HG03196 (cell line): ENCODE measurements around the gene UPK3A.

Experiments used
- ATAC-seq: cut with Tn5 transposase; IDR thresholded peaks from one replicate; pipeline ENCODE4 v1.9.1; 2021; ENCODE audit not compliant: unreplicated experiment

The UPK3A gene

GRCh38 chr22:45284705-45285262 lies at the start of gene UPK3A:
TSS of gene UPK3A (plus strand) at chr22:45284949. CDS start at chr22:45285014, 65 bp downstream.
- no peak for ATAC-seq

GRCh38 chr22:45235101-45235777 lies 49.5 kb upstream of the UPK3A start:
- peak; percentile 63 for ATAC-seq

- peak; percentile 4 for ATAC-seq
Observed at GRCh38 chr22:45235851-45236342, 48.9 kb upstream of the UPK3A start.

GRCh38 chr22:45237065-45237990 lies 47.4 kb upstream of the UPK3A start:
- ATAC-seq: no peak

GRCh38 chr22:45238076-45238956 lies 46.4 kb upstream of the UPK3A start:
- no peak for ATAC-seq

GRCh38 chr22:45238957-45239680 lies 45.6 kb upstream of the UPK3A start:
- ATAC-seq: no peak

GRCh38 chr22:45239681-45240051 lies 45.1 kb upstream of the UPK3A start:
- no peak for ATAC-seq

- ATAC-seq: no peak
Observed at GRCh38 chr22:45240104-45240809, 44.5 kb upstream of the UPK3A start.

- ATAC-seq: peak; percentile 34
Observed at GRCh38 chr22:45240810-45241631, 43.7 kb upstream of the UPK3A start, which contains the start of gene KIAA0930. TSS of gene KIAA0930 (minus strand) at chr22:45240894. CDS start at chr22:45240703, 191 bp downstream.

GRCh38 chr22:45242778-45243191 lies 42.0 kb upstream of the UPK3A start:
- ATAC-seq: no peak

- no peak for ATAC-seq
Observed at GRCh38 chr22:45244916-45245315, 39.8 kb upstream of the UPK3A start.

GRCh38 chr22:45246060-45246985 lies 38.4 kb upstream of the UPK3A start:
- ATAC-seq: no peak

GRCh38 chr22:45248832-45249561 lies 35.8 kb upstream of the UPK3A start:
- ATAC-seq: peak; percentile 58

GRCh38 chr22:45251825-45252224 lies 32.9 kb upstream of the UPK3A start:
- ATAC-seq: no peak

GRCh38 chr22:45253039-45253641 lies 31.6 kb upstream of the UPK3A start:
- no peak for ATAC-seq

- ATAC-seq: peak; percentile 18
Observed at GRCh38 chr22:45254388-45254787, 30.4 kb upstream of the UPK3A start.
